Measurements from ENCODE around the gene NOLC1. TPM values are rescaled to one million over a fixed set of nuclear protein-coding genes. Genes with fewer than 3 reads are reported as not detected.

Gene NOLC1
- total and polyA plus RNA-seq, 4 donors = 11.6 to 26.3 (median 20.4) TPM

DNA sequence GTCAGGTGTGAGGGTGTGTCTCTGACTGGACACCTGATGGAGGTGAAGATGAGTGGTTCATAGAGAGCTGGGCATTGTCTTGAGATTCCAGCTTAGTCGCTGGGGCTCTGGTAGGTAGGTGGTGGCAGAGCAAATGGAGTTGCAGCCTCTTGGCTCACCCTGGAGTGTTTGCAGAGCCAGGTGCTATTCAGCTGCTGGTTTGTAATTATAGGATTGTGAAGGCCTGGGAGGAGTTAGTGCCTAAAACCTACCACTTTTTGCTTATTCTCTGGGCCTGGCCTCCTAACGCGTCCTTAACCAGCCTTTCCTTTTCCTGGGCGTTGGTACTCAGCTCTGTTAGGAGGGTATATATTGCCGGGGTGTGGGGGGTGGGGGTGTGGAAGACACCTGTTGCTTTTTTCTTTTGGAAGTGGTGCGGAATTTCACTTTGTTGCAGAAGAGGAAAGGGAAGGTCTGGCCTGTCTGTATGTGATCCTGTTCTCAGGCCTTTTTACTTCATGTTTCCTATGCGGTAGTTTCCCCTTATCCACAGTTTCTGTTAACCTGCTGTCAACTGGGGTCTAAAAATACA, 16.1 kb upstream of the NOLC1 start (continued):
- TF ChIP-seq, protein P1, sequence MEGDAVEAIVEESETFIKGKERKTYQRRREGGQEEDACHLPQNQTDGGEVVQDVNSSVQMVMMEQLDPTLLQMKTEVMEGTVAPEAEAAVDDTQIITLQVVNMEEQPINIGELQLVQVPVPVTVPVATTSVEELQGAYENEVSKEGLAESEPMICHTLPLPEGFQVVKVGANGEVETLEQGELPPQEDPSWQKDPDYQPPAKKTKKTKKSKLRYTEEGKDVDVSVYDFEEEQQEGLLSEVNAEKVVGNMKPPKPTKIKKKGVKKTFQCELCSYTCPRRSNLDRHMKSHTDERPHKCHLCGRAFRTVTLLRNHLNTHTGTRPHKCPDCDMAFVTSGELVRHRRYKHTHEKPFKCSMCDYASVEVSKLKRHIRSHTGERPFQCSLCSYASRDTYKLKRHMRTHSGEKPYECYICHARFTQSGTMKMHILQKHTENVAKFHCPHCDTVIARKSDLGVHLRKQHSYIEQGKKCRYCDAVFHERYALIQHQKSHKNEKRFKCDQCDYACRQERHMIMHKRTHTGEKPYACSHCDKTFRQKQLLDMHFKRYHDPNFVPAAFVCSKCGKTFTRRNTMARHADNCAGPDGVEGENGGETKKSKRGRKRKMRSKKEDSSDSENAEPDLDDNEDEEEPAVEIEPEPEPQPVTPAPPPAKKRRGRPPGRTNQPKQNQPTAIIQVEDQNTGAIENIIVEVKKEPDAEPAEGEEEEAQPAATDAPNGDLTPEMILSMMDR (IDR thresholded peaks at IDR 0.05; ENCODE audit: low read depth, low read length, missing input control) = no peak

DNA sequence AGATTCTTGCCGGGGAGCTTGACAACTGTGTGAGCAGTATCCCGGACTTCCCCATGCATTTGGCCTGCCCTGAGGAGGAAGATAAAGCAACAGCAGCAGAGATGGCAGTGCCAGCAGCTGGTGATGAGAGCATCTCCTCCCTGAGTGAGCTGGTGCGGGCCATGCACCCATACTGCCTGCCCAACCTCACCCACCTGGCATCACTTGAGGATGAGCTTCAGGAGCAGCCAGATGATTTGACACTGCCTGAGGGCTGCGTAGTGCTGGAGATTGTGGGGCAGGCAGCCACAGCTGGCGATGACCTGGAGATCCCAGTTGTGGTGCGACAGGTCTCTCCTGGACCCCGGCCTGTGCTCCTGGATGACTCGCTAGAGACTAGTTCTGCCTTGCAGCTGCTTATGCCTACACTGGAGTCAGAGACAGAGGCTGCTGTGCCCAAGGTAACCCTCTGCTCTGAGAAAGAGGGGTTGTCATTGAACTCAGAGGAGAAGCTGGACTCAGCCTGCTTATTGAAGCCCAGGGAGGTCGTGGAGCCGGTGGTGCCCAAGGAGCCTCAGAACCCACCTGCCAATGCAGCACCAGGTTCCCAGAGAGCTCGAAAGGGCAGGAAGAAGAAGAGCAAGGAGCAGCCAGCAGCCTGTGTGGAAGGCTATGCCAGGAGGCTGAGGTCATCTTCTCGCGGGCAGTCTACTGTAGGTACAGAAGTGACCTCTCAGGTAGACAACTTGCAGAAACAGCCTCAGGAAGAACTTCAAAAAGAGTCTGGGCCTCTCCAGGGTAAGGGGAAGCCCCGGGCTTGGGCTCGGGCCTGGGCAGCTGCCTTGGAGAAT, 12.7 kb upstream of the NOLC1 start:
- WGBS = 97% methylated on average over 15 of the region's 15 CpGs
- Histone ChIP-seq H3K27me3 (ENCODE audit: control insufficient read depth in 4 of 4, insufficient read depth in 4 of 4, low read length in 3 of 4) (no peaks in the 10 kb centered on the region), H3K27ac (ENCODE audit: low read depth in 1 of 2, low read length in 2 of 2) (no peak overlapping the region), H3K9ac (ENCODE audit: low read depth in 1 of 2, low read length in 2 of 2) (no peak overlapping the region), H3K36me3 (ENCODE audit: control insufficient read depth in 4 of 4, insufficient read depth in 3 of 4, low read depth in 1 of 4, low read length in 3 of 4) (peaks cover 16 to 58% (median 31%) of the 10 kb centered on the region in 4 donors), H3K4me1 (ENCODE audit: control insufficient read depth in 4 of 4, insufficient read depth in 4 of 4, low read length in 3 of 4) (peaks cover 0 to 6% (median 3%) of the 10 kb centered on the region in 4 donors), H3K9me3 (ENCODE audit: control insufficient read depth in 4 of 4, low read length in 3 of 4) (no peaks in the 10 kb centered on the region), H3K4me3 (ENCODE audit: low read depth in 1 of 3, low read length in 3 of 3) (no peak overlapping the region)
- no peak for DNase-seq (ENCODE audit: low spot score)
- TF ChIP-seq, protein P2, sequence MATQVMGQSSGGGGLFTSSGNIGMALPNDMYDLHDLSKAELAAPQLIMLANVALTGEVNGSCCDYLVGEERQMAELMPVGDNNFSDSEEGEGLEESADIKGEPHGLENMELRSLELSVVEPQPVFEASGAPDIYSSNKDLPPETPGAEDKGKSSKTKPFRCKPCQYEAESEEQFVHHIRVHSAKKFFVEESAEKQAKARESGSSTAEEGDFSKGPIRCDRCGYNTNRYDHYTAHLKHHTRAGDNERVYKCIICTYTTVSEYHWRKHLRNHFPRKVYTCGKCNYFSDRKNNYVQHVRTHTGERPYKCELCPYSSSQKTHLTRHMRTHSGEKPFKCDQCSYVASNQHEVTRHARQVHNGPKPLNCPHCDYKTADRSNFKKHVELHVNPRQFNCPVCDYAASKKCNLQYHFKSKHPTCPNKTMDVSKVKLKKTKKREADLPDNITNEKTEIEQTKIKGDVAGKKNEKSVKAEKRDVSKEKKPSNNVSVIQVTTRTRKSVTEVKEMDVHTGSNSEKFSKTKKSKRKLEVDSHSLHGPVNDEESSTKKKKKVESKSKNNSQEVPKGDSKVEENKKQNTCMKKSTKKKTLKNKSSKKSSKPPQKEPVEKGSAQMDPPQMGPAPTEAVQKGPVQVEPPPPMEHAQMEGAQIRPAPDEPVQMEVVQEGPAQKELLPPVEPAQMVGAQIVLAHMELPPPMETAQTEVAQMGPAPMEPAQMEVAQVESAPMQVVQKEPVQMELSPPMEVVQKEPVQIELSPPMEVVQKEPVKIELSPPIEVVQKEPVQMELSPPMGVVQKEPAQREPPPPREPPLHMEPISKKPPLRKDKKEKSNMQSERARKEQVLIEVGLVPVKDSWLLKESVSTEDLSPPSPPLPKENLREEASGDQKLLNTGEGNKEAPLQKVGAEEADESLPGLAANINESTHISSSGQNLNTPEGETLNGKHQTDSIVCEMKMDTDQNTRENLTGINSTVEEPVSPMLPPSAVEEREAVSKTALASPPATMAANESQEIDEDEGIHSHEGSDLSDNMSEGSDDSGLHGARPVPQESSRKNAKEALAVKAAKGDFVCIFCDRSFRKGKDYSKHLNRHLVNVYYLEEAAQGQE (IDR thresholded peaks at IDR 0.05) = no peak
- no peak for TF ChIP-seq RAD21 (IDR thresholded peaks at IDR 0.05)
- TF ChIP-seq NR2F2 (IDR thresholded peaks at IDR 0.05) = no peak
- TF ChIP-seq GABPA (IDR thresholded peaks at IDR 0.05 in 1 of 2, conservative IDR thresholded peaks at IDR 0.05 in 1 of 2) = no peak
- TF ChIP-seq, protein P3, sequence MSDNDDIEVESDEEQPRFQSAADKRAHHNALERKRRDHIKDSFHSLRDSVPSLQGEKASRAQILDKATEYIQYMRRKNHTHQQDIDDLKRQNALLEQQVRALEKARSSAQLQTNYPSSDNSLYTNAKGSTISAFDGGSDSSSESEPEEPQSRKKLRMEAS (IDR thresholded peaks at IDR 0.05) = no peak
- TF ChIP-seq, protein P4, sequence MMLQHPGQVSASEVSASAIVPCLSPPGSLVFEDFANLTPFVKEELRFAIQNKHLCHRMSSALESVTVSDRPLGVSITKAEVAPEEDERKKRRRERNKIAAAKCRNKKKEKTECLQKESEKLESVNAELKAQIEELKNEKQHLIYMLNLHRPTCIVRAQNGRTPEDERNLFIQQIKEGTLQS (IDR thresholded peaks at IDR 0.05) = no peak
- TF ChIP-seq, protein P5, sequence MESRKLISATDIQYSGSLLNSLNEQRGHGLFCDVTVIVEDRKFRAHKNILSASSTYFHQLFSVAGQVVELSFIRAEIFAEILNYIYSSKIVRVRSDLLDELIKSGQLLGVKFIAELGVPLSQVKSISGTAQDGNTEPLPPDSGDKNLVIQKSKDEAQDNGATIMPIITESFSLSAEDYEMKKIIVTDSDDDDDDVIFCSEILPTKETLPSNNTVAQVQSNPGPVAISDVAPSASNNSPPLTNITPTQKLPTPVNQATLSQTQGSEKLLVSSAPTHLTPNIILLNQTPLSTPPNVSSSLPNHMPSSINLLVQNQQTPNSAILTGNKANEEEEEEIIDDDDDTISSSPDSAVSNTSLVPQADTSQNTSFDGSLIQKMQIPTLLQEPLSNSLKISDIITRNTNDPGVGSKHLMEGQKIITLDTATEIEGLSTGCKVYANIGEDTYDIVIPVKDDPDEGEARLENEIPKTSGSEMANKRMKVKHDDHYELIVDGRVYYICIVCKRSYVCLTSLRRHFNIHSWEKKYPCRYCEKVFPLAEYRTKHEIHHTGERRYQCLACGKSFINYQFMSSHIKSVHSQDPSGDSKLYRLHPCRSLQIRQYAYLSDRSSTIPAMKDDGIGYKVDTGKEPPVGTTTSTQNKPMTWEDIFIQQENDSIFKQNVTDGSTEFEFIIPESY (IDR thresholded peaks at IDR 0.05) = no peak
- TF ChIP-seq, protein P1 (IDR thresholded peaks at IDR 0.05; ENCODE audit: low read depth, low read length, missing input control) = no peak

Measured in liver (tissue), 9 donors.